GM11168 (cell line): ENCODE results near the gene SLC27A5.

Experiments
- in situ Hi-C: fragments of 300-500 bp; cut with MboI; formaldehyde crosslinking; loops from one replicate; pipeline ENCODE4 v1.12.0; 2022; ENCODE audit warnings: low sequenced_read_pairs; ENCODE audit not compliant: unreplicated experiment

The SLC27A5 gene, protein sequence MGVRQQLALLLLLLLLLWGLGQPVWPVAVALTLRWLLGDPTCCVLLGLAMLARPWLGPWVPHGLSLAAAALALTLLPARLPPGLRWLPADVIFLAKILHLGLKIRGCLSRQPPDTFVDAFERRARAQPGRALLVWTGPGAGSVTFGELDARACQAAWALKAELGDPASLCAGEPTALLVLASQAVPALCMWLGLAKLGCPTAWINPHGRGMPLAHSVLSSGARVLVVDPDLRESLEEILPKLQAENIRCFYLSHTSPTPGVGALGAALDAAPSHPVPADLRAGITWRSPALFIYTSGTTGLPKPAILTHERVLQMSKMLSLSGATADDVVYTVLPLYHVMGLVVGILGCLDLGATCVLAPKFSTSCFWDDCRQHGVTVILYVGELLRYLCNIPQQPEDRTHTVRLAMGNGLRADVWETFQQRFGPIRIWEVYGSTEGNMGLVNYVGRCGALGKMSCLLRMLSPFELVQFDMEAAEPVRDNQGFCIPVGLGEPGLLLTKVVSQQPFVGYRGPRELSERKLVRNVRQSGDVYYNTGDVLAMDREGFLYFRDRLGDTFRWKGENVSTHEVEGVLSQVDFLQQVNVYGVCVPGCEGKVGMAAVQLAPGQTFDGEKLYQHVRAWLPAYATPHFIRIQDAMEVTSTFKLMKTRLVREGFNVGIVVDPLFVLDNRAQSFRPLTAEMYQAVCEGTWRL

DNA sequence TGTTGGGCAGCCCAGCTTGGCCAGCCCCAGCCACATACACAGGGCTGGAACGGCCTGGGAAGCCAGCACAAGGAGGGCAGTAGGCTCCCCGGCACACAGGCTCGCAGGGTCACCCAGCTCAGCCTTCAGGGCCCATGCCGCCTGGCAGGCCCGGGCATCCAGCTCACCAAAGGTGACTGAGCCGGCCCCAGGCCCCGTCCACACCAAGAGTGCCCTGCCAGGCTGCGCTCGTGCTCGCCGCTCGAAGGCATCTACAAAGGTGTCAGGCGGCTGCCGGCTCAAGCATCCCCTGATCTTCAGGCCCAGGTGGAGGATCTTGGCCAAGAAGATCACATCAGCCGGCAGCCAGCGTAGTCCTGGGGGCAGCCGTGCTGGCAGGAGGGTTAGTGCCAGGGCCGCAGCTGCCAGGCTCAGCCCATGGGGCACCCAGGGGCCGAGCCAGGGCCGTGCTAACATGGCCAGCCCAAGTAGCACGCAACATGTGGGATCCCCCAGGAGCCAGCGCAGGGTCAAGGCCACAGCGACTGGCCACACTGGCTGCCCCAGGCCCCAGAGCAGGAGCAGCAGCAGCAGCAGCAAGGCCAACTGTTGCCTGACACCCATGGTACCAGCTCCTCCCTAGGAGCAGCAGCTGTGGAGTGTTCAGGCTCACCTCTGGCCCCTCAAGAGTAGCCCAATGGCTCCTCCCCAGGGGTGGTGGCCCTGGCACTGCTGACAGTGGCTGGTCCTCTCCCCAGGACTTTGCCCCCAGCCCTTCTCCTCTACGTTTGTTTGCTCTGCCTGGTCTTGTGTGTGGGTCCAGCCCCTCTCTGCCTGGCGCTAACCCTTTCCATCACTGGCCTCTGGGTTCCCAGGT is at the start of gene SLC27A5:
SLC27A5 (minus strand) TSS at position 640 of the 856 bp plus-strand sequence; CDS start at position 603, 37 bp downstream.
- in situ Hi-C loops: no loop called here

DNA sequence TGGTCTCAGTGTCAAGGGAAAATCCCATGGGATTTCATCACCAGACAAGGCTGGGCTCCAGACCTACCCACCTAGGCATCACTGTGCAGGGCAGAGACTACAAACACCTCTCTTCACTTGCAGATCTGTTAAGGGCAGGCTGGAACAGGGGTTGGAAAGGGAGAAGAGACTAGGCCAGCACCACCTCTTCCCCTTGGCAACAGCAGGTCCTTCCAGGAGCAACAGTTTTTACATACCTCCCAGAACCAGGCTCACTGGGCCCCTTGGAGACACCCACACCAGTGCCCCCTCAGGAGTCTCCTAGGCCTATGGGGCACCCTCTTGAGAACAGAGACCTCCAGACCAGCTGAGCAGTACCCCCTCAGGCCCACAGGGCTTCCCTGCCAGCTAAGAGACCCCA is 49.1 kb upstream of the SLC27A5 start:
- in situ Hi-C loops: no loop called here

DNA sequence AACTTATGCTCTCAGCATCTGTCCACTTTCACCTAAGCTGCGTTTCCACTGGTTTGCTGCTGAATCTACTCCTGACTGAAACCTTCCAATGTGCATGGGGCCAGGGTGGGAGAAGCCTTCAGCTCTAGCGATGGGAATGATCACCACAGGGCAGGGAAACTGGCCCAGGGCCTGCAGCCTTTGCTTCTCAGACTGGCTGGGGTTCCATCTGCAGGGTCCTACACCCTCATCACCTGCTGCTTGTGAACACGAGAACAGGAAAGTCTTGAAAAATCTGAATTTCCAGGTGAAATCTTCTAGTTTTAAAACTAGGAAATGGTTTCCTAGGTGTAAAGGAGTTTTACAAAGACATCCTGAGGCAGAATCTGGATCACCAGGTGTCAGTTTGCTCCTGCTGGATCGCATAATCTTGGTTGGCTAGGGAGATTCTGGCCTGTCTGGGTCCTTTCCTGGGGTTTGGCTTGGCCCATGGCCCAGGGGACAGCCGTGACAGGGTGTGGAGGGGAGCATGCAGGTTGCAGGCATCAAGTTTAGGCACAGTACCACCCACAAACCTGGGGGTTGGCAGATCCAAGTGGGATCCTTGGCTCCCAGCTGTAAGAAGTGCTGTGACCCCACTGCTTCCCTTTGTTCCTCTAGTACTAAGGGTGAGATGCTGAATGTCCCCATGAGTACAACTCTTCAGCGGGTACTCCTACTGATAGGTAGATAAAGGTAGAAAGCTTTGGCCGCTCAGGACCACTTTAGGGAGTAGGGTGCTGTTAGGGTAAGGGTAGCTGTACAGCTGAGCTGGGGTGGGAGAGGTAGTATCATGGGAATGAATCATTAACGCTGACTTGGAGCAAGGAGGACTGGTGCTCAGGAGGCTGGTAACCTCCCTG is 48.5 kb upstream of the SLC27A5 start:
- in situ Hi-C loops: no loop called here

DNA sequence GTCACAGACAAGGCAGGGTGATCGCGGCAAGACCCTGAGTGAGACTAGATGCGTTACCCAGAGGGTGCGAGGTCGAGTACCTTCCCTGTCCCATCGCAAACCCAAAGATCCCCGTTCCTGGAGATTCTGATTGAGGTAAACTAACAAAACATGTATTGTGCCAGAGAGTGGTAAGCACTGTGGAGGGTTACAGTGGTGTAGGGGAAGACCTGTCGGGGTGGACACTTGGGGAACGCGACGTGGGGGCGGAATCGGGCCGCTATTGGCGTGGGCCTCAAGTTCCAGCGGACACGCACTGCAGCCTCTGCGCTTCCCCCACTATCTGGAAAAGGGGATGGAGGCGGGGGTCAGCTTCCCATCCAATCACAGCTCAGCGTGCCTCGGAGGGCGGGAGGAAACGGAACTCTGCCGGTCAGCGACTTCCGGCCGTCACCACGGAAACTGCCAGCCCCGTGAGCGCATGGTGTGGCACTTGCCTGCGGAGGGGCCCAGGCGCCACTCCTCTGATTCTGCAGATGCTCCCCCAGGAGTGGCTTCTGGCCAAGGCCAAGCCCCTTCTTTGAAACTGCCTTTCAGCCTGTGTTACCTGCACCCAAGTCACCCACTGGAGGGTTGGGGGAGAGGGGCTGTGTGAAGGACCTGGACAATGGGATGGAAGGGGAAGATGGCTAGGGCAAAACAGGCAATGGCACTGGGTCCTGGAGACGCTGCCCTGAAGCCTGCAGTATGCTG is 47.6 kb upstream of the SLC27A5 start:
- in situ Hi-C loops: no loop called here

DNA sequence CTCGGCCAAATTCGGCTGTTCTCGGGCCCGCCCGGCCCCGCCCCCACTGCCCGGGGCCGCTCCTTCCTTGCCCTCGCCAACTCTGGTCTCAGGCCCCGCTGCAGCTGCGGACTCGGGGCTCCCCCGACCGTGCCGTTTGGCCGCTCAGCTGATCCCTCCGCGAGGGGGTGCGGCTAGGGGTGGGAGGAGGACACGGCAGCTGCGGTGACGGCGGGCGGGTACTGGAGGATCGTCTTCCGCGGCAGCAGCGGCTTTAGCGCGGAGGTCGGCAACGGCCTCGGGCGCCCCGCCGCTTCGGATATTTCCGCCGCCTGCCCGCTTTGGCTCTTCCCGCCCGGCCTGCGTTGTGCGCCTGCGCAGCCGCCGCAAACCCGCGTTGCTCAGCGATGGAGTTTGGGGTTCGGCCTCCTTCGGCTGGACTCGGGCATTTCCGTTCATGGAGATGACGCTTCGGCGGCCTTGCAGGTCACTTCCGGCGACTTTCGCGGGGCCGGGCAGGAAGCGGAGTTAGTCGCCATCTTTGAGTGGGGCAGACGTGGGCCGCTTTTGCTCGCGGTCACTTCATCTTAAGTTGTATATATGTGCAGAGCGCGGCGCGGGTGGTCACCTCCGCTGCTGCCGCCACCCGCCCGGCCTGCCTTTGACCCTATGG is 47.0 kb upstream of the SLC27A5 start:
- in situ Hi-C loops: no loop called here

DNA sequence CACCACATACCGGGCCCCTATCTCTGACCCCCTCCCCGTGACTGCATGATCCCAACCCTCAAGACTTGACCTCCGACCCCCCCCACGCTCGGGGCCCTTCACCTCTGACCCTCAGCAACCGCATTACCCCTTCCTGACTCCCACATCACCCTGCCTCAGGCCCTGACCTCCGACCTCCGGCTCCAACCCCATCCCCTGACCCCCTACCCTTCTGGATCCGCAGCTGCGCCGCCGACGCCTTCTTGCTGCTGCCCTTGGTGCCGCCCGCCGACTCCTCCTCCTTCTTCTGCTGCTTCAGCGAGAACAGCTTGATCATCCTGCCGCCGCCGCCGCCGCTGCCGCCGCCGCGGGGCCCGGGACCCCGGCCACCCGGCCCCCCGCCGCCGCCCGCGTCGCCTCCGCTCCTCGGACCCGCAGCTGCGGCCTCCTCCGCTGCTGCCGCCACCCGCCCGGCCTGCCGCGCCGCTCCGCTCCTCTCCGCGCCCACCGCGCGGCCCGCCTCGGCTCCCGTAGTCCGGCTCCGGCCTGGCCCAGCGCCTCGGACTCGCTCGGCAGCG is 46.4 kb upstream of the SLC27A5 start, which contains the start of gene UBE2M:
UBE2M (minus strand) TSS at position 546 of the 557 bp plus-strand sequence; CDS start at position 316, 230 bp downstream.
- in situ Hi-C loops: no loop called here

DNA sequence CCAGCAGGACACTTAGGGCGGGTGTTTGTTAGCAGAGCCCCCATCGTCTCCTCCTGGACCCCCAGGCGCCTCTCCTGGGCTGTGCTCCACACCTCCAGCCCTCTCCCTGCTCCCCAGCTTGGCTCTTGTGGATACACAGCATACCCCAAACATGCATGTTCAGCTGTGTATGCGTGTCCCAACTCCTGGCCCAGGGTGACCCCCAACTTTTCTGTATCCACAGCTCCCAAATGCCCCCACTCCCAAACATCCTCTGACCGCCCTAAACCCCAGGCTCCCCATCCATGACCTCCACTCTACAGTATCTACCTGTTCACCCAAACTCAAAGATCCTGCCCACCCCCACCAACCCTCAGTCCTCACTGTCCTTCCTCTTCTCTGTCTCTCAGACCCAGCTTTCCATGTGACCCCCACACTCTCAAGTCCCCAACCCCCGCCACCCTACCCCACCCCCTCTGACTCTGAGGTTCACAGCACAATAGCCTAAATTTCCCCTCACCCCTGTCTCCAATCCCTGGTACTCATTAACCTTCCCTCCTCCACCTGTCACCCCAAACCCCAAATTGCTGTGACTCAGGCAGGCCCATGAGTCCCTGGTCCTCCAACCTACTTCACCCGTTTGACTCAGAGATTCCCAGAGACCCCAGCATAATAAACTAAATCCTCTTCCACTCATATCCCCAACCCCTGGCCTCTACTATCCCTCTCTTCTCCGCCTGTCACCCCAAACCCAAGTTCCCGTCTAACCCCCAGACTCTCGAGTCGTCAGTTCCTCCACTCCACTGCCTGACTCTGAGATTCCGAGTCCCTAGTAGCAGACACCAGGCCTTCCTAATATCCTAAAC is 45.7 kb upstream of the SLC27A5 start:
- in situ Hi-C loops: no loop called here

DNA sequence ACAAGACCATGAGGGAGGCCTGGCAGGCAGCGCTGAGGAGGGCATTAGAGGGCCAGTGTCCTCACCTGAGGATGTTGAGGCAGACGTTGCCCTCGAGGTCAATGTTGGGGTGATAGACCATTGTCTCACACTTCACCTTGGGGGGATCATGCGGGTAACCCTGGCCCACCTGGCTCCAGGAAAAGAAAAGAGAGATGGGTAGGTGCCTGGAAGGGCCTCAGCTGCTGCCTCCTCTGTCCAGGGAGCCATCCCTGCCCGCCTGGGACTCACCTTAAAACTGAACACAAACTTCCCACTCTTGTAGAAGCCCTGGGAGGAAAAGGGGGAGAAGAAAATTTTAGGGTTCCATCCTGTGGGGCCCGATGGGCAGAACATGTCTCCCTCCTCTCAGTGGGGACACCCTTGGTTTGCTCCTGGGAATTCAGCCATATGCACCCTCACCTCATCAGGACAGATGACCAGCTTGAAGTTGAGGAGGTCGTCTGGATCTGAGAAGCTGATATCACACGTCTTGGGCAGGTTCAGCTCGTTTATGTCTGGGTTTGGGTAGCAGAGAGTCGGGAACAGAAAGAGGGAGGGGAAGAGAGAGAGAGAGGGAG is 44.9 kb upstream of the SLC27A5 start:
- in situ Hi-C loops: no loop called here

DNA sequence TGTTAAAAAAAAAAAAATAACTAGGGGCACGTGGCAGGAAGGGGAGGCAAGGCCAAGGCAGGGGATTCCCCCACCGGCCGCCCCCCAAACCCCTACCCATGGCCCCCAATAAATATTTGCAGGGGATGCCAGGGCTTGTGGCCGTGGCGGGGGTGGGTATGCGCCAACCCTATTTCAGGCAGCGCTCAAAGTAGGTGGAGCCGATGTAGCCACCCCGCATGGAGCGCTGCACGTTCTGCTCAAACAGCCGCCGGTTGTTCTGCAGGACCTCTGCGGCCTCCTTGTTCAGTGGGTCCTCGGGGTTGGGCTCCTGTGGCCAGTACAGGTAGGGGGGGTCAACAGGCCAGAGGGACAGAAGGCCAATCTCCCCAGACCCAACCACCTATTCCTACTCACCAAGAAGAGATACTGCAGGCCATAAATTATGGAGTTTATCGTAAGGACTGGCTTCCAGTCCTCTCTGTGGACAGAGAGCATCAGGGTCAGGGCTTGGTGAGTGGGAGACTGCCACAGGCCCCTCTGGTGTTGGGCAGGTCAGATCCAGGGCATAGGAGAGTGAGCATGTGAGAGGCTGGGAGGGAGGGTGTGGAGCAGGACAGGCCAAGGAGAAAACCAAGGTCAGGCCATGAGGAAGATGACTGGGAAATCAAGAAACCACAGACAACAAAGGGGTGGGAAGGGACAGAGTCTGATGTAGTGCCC is 44.3 kb upstream of the SLC27A5 start:
- in situ Hi-C loops: no loop called here

DNA sequence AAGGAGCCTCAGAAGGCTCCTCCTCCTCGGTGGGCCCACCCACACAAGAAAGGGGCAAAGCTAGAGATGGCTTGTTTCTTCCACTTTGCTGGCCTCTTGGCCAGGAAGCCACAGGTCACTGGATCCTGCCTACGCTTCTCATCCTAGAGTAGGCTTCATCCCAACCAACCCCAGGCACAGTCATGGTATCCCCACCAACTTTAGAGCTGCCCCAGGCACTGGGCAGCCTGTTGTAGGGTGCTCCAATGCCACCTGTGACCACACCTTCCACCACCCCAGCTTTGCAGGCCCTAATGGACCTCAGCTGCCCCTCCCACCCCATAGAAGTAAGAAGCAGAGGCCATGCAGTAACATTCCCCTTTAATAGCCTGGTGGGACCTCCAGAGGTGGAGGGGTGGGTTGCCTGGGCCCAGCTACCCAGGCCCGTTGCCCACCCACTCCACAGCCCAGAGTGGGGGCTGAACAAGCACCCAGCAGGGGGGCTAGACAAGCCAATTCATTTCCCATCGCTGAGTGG is 43.6 kb upstream of the SLC27A5 start:
- in situ Hi-C loops: no loop called here

DNA sequence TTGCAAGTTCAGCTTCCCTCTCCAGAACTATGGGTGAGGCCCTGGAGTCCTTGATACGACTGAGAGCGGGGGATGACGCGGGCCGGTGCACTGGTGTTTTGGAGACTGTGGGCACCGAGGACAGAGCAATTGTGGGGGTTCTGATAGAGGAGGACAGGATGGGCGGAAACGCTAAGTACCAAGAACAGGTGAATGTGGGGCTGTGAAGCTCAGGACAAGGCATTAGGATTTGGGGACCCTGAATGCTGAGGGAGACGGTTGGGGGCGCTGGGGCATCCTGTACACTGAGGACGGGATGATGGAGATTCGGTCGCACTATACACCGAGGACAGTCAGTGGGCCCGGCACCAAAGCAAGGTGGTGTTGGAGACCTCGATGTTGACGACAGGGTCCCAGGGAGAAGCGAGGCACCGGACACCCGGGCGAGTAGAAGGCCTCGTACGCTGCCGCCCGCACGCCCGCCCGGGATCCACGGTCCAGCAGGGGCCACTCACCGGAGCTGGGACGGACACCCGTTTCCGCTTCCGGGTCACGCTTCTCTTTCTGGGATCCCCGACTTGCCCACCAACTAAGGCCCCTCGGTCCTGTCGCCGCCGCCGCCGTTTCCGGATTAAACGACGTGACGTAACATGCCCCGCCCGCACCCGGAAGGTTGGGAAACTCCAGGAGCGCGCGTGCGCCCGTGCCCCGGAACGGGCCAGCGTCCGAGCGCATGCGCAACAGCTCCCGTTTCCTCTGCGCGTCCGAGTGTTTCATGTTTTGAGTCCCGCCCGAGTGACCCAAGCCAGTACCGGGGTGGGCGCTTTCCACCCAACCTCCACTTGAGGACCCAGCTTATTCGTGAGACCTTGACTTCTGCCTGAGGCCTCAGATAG is 42.9 kb upstream of the SLC27A5 start, which contains the start of gene CHMP2A:
CHMP2A (minus strand) TSS at position 612 of the 875 bp plus-strand sequence. CDS start 893 bp downstream, outside the sequence.
- in situ Hi-C loops: no loop called here

DNA sequence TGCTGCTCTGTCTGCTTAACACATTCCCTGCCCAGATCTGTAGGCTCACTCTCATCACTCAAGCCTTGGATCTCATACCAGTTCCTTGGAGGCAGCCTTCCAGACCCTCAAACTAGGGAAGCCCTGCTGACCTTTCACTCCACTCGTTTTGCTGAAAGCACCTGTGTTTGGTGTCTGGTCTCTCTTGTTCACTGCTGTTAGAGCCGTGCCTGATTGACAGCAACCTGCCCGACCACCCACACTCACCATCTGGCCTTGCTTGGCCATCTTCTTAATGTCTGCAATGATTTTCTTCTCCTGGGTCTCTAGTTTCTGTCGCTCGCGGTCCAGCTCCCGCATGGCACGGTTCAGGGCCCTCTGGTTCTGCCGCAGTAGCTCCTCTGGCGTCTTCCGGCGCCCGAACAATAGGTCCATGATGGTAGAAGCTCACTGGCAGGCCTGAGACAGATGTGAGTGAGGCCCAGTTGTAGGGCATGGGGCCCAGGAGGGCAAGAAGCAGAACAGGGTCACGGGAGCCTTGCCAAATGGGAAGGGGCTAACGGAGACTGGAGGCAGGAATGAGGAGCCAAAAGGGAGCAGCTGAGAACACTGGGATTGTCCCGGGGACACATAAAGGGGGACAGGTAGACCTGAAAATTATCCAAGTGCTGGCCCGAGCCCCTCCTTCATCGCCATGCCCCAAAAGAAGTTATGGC is 42.2 kb upstream of the SLC27A5 start:
- in situ Hi-C loops: no loop called here

DNA sequence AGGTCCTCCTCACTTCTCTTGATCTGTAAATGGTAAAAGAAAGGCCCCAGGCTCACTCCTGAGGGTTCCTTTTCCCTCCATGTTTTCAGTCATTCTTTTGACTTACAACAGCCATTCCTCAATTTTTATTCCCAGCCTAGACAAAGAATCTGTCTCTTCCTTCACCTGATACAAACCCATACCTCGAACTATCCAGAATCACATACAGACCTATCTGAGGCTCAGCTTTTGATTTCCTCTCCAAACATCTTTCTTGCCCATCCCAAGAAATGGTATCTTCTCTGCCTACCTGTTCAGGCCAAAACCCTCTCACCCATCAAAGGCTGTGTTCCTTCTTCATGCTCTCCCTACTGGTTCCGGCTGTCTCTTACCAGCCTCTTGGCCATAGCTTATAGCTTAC is 40.9 kb upstream of the SLC27A5 start:
- in situ Hi-C loops: no loop called here
